ENCODE results near the gene SLC38A4.

The SLC38A4 gene

DNA sequence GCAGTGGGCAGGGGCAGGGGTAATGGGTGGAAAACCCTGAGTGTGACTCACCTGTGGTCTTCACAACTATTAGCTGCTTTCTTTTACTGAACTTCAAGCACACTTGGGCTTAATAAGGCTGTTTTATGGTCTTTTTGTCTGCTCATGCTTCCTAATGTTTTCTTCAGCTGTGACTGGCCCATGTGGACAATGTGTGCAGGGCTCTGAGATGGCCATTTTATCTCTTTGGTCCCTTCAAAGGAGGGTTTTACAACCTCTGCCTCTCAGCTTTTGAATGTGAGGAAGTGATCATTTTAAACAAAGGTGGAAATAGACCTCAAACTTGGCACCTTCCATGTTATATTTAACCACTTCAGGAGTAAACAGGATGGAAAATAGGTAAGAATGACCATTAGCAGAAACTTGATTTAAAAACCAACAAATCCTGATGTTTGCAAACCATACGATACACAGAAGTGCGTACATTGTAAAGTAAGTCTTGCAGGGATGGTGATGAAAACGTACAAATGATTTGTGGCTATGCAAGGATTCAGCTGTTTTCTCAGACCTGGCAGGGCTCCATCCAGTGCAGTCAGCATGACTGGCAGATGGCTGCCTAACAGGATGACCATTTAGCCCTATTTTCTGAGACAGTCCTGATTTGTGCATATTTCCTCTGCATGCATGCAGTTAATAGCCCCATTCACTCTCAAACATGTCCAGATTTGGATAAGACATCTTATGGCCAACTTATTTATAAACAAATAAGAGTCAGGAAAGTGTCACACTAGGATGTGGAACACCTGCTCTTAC is 103.2 kb downstream of the SLC38A4 start:
- no peak for DNase-seq
- Histone ChIP-seq H3K27me3 (replicated peaks; ENCODE audit: insufficient read depth, low read length) (no peaks in the 10 kb centered on the region), H2AFZ (ENCODE audit: low read length) (no peak overlapping the region)

DNA sequence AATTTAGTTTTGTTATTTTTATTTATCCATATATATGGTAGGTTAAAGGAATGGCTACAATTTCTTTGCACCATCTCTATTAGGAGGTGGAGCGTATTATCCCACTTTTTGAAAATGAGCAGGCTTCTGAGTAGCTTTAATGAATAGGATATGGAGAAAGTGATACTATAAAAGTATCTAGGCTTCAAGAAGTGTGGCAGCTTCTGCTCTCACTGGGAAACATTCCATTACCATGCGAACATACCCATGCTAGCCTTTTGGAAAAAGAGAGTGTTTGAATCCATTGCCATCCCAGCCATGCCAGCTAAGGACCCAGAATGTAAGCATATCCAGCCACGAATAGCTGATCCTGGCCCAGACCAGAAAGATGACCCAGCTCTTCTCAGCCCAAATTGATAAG is 107.3 kb downstream of the SLC38A4 start:
- H3K9ac ChIP-seq (ENCODE audit: low read length) = no peak overlapping the region
- H2AFZ ChIP-seq (ENCODE audit: low read length) = no peak overlapping the region
- no peaks in the 10 kb centered on the region for H3K79me2 ChIP-seq (ENCODE audit: low read length)
- TF ChIP-seq, protein P1, sequence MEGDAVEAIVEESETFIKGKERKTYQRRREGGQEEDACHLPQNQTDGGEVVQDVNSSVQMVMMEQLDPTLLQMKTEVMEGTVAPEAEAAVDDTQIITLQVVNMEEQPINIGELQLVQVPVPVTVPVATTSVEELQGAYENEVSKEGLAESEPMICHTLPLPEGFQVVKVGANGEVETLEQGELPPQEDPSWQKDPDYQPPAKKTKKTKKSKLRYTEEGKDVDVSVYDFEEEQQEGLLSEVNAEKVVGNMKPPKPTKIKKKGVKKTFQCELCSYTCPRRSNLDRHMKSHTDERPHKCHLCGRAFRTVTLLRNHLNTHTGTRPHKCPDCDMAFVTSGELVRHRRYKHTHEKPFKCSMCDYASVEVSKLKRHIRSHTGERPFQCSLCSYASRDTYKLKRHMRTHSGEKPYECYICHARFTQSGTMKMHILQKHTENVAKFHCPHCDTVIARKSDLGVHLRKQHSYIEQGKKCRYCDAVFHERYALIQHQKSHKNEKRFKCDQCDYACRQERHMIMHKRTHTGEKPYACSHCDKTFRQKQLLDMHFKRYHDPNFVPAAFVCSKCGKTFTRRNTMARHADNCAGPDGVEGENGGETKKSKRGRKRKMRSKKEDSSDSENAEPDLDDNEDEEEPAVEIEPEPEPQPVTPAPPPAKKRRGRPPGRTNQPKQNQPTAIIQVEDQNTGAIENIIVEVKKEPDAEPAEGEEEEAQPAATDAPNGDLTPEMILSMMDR (IDR thresholded peaks at IDR 0.05; ENCODE audit: low read length) = no peak
- TF ChIP-seq EZH2 (optimal IDR thresholded peaks at IDR 0.05; ENCODE audit: low read depth, low read length) (no peak), EZH2phosphoT487 (IDR thresholded peaks at IDR 0.05; ENCODE audit: low read length) (no peak)
- DNase-seq = no peak
- H3K9me2 ChIP-seq (replicated peaks; ENCODE audit: insufficient read depth, low read length) = no peaks in the 10 kb centered on the region
- no peaks in the 10 kb centered on the region for H3K36me3 ChIP-seq (replicated peaks; ENCODE audit: insufficient read depth, low read length)
- H3K4me1 ChIP-seq (ENCODE audit: low read length) = no peaks in the 10 kb centered on the region
- H3K4me2 ChIP-seq (ENCODE audit: low read depth, low read length) = no peak overlapping the region
- no peaks in the 10 kb centered on the region for H4K20me1 ChIP-seq (ENCODE audit: insufficient read depth, low read length)
- no peaks in the 10 kb centered on the region for H3K9me3 ChIP-seq (replicated peaks; ENCODE audit: insufficient read depth, low read length)
- H3K27me3 ChIP-seq (replicated peaks; ENCODE audit: insufficient read depth, low read length) = no peaks in the 10 kb centered on the region
- no peak overlapping the region for H3K4me3 ChIP-seq (ENCODE audit: low read length)
- no peak overlapping the region for H3K27ac ChIP-seq (ENCODE audit: low read length)
- H3F3A ChIP-seq (ENCODE audit: insufficient read depth, low read length) = no peaks in the 10 kb centered on the region

More for the DNA sequence above, 103.2 kb downstream of the SLC38A4 start:
- TF ChIP-seq EZH2 (optimal IDR thresholded peaks at IDR 0.05; ENCODE audit: low read depth, low read length) = no peak
- TF ChIP-seq EZH2phosphoT487 (IDR thresholded peaks at IDR 0.05; ENCODE audit: low read length) = no peak
- TF ChIP-seq, protein P1 (IDR thresholded peaks at IDR 0.05; ENCODE audit: low read length) = no peak
- H3K9ac ChIP-seq (ENCODE audit: low read length) = no peak overlapping the region
- H3K36me3 ChIP-seq (replicated peaks; ENCODE audit: insufficient read depth, low read length) = no peaks in the 10 kb centered on the region
- no peaks in the 10 kb centered on the region for H3F3A ChIP-seq (ENCODE audit: insufficient read depth, low read length)
- no peak overlapping the region for H3K4me3 ChIP-seq (ENCODE audit: low read length)
- no peaks in the 10 kb centered on the region for H3K4me1 ChIP-seq (ENCODE audit: low read length)
- no peaks in the 10 kb centered on the region for H4K20me1 ChIP-seq (ENCODE audit: insufficient read depth, low read length)
- no peak overlapping the region for H3K27ac ChIP-seq (ENCODE audit: low read length)
- no peaks in the 10 kb centered on the region for H3K9me3 ChIP-seq (replicated peaks; ENCODE audit: insufficient read depth, low read length)
- no peak overlapping the region for H3K4me2 ChIP-seq (ENCODE audit: low read depth, low read length)
- H3K9me2 ChIP-seq (replicated peaks; ENCODE audit: insufficient read depth, low read length) = no peaks in the 10 kb centered on the region
- no peaks in the 10 kb centered on the region for H3K79me2 ChIP-seq (ENCODE audit: low read length)

DNA sequence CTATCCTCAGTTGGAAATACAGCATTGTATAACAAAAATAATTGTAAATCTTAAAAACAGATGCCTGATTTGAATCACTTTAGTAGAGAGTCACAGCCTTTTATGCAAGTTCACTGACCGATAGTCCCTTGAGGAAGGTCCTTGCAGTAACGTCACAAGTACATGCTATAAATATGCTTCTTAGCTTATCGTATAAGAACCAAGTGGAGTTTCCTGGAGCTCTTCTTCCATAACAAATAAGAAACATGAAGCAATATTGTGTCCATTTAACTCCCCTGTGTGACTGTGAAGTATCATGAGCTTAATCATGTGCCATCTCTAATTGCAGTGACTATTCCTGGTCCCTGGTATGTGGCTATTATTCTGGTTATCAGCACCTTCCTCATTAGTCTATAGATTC is 107.9 kb downstream of the SLC38A4 start:
- H3K4me2 ChIP-seq (ENCODE audit: low read depth, low read length) = no peak overlapping the region
- no peaks in the 10 kb centered on the region for H3K79me2 ChIP-seq (ENCODE audit: low read length)
- TF ChIP-seq, protein P1 (IDR thresholded peaks at IDR 0.05; ENCODE audit: low read length) = no peak
- TF ChIP-seq EZH2phosphoT487 (IDR thresholded peaks at IDR 0.05; ENCODE audit: low read length) (no peak), EZH2 (optimal IDR thresholded peaks at IDR 0.05; ENCODE audit: low read depth, low read length) (no peak)
- no peaks in the 10 kb centered on the region for H4K20me1 ChIP-seq (ENCODE audit: insufficient read depth, low read length)
- no peak overlapping the region for H3K9ac ChIP-seq (ENCODE audit: low read length)
- no peak overlapping the region for H3K4me3 ChIP-seq (ENCODE audit: low read length)
- H3K4me1 ChIP-seq (ENCODE audit: low read length) = no peaks in the 10 kb centered on the region
- H3F3A ChIP-seq (ENCODE audit: insufficient read depth, low read length) = no peaks in the 10 kb centered on the region
- H3K36me3 ChIP-seq (replicated peaks; ENCODE audit: insufficient read depth, low read length) = no peaks in the 10 kb centered on the region
- no peak for DNase-seq
- H3K9me3 ChIP-seq (replicated peaks; ENCODE audit: insufficient read depth, low read length) = no peaks in the 10 kb centered on the region
- no peaks in the 10 kb centered on the region for H3K27me3 ChIP-seq (replicated peaks; ENCODE audit: insufficient read depth, low read length)
- H2AFZ ChIP-seq (ENCODE audit: low read length) = no peak overlapping the region
- no peaks in the 10 kb centered on the region for H3K9me2 ChIP-seq (replicated peaks; ENCODE audit: insufficient read depth, low read length)
- H3K27ac ChIP-seq (ENCODE audit: low read length) = no peak overlapping the region
